GM23338 (cell line): ENCODE data around the gene ROR1.

Experiments
- CREB1 ChIP-seq: fragments of 250-450 bp; sonication (Bioruptor Pico); IDR thresholded peaks from 2 replicates; pipeline ENCODE4 v1.5.0; 2020; ENCODE audit warnings: low read depth, mild to moderate bottlenecking, moderate library complexity
- EZH2 ChIP-seq: fragments of 200-600 bp; sonication (generic); IDR thresholded peaks from one replicate; pipeline ENCODE4 v1.8.0; 2017; ENCODE audit warnings: antibody characterized with exemption, mild to moderate bottlenecking, low read depth; ENCODE audit not compliant: unreplicated experiment
- EZH2phosphoT487 ChIP-seq: fragments of 200-600 bp; sonication (generic); IDR thresholded peaks from one replicate; pipeline ENCODE4 v1.8.1; 2018; ENCODE audit warnings: antibody characterized with exemption; ENCODE audit not compliant: unreplicated experiment
- JUNB ChIP-seq: IDR thresholded peaks from one replicate; pipeline ENCODE4 v1.6.1; 2016; ENCODE audit warnings: antibody characterized with exemption; ENCODE audit not compliant: unreplicated experiment
- POLR2AphosphoS5 ChIP-seq: IDR thresholded peaks from 2 replicates; pipeline ENCODE4 v1.6.1; 2016; ENCODE audit warnings: antibody characterized with exemption, low read depth
- TF ChIP-seq, protein P1 (sequence below), 2 experiments: fragments of 200-600 bp in 1 of 2; sonication (generic) in 1 of 2; conservative IDR thresholded peaks; 2 replicates each; pipeline versions ENCODE4 v1.5.1 to v1.6.1; 2016 to 2017; ENCODE audit warnings: antibody characterized with exemption in 2 of 2, low read depth in 2 of 2, mild to moderate bottlenecking in 2 of 2, moderate library complexity in 1 of 2
- TF ChIP-seq, protein P2 (sequence below): IDR thresholded peaks from one replicate; pipeline ENCODE4 v1.6.1; 2018; ENCODE audit warnings: antibody characterized with exemption; ENCODE audit not compliant: unreplicated experiment
- TF ChIP-seq, protein P3 (sequence below): fragments of 250-450 bp; sonication (Bioruptor Pico); IDR thresholded peaks from 2 replicates; pipeline ENCODE4 v1.5.0; 2020; ENCODE audit warnings: mild to moderate bottlenecking, moderate library complexity
- TF ChIP-seq, protein P4 (sequence below): IDR thresholded peaks from 2 replicates; pipeline ENCODE4 v1.6.1; 2016; ENCODE audit warnings: antibody characterized with exemption

DNA sequence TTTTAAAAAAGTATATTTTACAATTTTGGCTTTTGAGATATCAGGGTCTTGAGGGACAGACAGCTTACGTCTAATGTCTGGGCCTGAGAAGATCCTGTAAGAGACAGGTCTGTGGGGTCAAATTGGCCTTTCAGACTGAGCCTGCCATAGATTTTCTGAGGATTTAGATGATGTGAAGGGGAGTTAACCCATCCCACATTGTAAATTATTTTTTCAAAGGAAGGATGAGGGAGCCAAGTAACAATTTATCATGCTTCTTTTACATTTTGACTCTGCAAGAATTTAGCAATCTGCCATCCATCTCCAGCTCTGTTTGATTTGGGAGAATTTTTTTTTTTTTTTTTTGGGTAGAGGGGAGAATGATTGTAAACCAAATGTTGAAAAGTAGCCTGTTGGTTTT is 160.9 kb downstream of the ROR1 start:
- TF ChIP-seq, protein P1, sequence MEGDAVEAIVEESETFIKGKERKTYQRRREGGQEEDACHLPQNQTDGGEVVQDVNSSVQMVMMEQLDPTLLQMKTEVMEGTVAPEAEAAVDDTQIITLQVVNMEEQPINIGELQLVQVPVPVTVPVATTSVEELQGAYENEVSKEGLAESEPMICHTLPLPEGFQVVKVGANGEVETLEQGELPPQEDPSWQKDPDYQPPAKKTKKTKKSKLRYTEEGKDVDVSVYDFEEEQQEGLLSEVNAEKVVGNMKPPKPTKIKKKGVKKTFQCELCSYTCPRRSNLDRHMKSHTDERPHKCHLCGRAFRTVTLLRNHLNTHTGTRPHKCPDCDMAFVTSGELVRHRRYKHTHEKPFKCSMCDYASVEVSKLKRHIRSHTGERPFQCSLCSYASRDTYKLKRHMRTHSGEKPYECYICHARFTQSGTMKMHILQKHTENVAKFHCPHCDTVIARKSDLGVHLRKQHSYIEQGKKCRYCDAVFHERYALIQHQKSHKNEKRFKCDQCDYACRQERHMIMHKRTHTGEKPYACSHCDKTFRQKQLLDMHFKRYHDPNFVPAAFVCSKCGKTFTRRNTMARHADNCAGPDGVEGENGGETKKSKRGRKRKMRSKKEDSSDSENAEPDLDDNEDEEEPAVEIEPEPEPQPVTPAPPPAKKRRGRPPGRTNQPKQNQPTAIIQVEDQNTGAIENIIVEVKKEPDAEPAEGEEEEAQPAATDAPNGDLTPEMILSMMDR (conservative IDR thresholded peaks at IDR 0.05; ENCODE audit: low read depth in 2 of 2): no peak
- TF ChIP-seq POLR2AphosphoS5: no peak
- TF ChIP-seq, protein P2, sequence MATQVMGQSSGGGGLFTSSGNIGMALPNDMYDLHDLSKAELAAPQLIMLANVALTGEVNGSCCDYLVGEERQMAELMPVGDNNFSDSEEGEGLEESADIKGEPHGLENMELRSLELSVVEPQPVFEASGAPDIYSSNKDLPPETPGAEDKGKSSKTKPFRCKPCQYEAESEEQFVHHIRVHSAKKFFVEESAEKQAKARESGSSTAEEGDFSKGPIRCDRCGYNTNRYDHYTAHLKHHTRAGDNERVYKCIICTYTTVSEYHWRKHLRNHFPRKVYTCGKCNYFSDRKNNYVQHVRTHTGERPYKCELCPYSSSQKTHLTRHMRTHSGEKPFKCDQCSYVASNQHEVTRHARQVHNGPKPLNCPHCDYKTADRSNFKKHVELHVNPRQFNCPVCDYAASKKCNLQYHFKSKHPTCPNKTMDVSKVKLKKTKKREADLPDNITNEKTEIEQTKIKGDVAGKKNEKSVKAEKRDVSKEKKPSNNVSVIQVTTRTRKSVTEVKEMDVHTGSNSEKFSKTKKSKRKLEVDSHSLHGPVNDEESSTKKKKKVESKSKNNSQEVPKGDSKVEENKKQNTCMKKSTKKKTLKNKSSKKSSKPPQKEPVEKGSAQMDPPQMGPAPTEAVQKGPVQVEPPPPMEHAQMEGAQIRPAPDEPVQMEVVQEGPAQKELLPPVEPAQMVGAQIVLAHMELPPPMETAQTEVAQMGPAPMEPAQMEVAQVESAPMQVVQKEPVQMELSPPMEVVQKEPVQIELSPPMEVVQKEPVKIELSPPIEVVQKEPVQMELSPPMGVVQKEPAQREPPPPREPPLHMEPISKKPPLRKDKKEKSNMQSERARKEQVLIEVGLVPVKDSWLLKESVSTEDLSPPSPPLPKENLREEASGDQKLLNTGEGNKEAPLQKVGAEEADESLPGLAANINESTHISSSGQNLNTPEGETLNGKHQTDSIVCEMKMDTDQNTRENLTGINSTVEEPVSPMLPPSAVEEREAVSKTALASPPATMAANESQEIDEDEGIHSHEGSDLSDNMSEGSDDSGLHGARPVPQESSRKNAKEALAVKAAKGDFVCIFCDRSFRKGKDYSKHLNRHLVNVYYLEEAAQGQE: no peak
- no peak for TF ChIP-seq CREB1 (CRISPR knock-in tag)
- TF ChIP-seq EZH2: no peak
- no peak for TF ChIP-seq EZH2phosphoT487
- TF ChIP-seq, protein P3, sequence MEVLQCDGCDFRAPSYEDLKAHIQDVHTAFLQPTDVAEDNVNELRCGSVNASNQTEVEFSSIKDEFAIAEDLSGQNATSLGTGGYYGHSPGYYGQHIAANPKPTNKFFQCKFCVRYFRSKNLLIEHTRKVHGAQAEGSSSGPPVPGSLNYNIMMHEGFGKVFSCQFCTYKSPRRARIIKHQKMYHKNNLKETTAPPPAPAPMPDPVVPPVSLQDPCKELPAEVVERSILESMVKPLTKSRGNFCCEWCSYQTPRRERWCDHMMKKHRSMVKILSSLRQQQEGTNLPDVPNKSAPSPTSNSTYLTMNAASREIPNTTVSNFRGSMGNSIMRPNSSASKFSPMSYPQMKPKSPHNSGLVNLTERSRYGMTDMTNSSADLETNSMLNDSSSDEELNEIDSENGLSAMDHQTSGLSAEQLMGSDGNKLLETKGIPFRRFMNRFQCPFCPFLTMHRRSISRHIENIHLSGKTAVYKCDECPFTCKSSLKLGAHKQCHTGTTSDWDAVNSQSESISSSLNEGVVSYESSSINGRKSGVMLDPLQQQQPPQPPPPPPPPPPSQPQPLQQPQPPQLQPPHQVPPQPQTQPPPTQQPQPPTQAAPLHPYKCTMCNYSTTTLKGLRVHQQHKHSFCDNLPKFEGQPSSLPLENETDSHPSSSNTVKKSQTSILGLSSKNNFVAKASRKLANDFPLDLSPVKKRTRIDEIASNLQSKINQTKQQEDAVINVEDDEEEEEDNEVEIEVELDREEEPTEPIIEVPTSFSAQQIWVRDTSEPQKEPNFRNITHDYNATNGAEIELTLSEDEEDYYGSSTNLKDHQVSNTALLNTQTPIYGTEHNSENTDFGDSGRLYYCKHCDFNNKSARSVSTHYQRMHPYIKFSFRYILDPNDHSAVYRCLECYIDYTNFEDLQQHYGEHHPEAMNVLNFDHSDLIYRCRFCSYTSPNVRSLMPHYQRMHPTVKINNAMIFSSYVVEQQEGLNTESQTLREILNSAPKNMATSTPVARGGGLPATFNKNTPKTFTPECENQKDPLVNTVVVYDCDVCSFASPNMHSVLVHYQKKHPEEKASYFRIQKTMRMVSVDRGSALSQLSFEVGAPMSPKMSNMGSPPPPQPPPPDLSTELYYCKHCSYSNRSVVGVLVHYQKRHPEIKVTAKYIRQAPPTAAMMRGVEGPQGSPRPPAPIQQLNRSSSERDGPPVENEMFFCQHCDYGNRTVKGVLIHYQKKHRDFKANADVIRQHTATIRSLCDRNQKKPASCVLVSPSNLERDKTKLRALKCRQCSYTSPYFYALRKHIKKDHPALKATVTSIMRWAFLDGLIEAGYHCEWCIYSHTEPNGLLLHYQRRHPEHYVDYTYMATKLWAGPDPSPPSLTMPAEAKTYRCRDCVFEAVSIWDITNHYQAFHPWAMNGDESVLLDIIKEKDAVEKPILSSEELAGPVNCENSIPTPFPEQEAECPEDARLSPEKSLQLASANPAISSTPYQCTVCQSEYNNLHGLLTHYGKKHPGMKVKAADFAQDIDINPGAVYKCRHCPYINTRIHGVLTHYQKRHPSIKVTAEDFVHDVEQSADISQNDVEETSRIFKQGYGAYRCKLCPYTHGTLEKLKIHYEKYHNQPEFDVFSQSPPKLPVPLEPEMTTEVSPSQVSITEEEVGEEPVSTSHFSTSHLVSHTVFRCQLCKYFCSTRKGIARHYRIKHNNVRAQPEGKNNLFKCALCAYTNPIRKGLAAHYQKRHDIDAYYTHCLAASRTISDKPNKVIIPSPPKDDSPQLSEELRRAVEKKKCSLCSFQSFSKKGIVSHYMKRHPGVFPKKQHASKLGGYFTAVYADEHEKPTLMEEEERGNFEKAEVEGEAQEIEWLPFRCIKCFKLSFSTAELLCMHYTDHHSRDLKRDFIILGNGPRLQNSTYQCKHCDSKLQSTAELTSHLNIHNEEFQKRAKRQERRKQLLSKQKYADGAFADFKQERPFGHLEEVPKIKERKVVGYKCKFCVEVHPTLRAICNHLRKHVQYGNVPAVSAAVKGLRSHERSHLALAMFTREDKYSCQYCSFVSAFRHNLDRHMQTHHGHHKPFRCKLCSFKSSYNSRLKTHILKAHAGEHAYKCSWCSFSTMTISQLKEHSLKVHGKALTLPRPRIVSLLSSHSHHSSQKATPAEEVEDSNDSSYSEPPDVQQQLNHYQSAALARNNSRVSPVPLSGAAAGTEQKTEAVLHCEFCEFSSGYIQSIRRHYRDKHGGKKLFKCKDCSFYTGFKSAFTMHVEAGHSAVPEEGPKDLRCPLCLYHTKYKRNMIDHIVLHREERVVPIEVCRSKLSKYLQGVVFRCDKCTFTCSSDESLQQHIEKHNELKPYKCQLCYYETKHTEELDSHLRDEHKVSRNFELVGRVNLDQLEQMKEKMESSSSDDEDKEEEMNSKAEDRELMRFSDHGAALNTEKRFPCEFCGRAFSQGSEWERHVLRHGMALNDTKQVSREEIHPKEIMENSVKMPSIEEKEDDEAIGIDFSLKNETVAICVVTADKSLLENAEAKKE: no peak
- no peak for TF ChIP-seq JUNB
- TF ChIP-seq, protein P4, sequence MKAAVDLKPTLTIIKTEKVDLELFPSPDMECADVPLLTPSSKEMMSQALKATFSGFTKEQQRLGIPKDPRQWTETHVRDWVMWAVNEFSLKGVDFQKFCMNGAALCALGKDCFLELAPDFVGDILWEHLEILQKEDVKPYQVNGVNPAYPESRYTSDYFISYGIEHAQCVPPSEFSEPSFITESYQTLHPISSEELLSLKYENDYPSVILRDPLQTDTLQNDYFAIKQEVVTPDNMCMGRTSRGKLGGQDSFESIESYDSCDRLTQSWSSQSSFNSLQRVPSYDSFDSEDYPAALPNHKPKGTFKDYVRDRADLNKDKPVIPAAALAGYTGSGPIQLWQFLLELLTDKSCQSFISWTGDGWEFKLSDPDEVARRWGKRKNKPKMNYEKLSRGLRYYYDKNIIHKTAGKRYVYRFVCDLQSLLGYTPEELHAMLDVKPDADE: no peak
